ENCODE measurements around the gene FCGR3A.

DNA sequence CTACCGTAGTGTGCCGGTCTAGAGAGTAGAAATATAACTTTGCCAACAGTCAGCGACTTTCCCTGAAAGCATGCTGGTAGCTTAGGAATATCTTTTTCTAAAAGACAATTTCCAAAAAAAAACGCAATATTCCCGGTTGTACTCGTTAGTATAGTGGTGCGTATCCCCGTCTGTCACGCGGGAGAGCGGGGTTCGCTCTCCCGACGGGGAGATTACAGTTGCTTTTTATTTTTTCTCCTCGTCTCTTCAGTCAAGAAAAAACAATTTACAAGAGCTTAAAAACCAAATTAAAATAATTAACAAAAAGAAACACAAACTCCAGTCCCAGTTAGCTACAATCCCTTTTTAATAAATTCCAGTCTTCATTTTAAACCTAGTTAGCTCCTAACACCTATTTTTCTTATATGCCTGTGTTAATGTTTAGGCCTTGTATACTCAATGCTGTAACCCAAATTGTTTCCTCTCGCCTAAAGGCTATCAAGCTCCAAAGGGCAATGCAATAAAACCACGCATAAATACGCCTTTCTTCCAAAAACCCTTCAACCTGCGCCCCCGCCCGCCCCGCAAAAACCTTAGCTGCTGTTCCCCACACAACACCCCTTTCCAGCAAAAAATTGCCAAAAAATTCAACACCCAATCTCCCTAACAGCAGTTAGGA lies 17.5 kb downstream of the FCGR3A start:
- TF ChIP-seq EZH2 (IDR thresholded peaks at IDR 0.05; ENCODE audit: insufficient read depth, poor library complexity, severe bottlenecking) (no peak), EZH2phosphoT487 (IDR thresholded peaks at IDR 0.05; ENCODE audit: insufficient read depth, low read depth) (no peak)
